GM18502 (cell line): ENCODE results near the gene TMEM132C.

ENCODE experiments used
- ATAC-seq: cut with Tn5 transposase; IDR thresholded peaks from one replicate; pipeline ENCODE4 v1.9.1; 2021; ENCODE audit warnings: mild to moderate bottlenecking; ENCODE audit not compliant: unreplicated experiment, poor library complexity

The TMEM132C gene

GRCh38 chr12:128286970-128287369, 20.0 kb downstream of the TMEM132C start:
- ATAC-seq = no peak

DNA sequence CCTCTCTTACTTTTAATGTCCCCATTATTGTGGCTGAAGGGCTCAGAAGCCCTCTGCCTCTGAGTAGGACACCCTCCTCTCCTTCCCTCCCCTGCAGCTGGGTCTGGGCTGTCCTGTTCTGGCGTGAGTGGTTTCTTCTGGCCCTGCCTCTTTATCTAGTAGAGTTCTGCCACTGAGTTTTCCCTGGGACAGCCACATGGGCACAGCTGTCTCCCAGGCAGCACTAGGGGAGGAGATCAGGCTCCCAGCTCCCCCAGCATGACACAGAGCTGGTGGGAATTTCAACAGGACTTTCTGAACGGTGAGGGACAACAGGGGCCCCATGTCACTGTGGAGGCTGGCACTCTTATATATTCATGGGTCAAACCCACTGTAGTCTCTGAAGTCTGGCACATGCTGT, 21.4 kb downstream of the TMEM132C start:
- ATAC-seq = no peak

GRCh38 chr12:128288896-128289295, 21.9 kb downstream of the TMEM132C start:
- no peak for ATAC-seq

DNA sequence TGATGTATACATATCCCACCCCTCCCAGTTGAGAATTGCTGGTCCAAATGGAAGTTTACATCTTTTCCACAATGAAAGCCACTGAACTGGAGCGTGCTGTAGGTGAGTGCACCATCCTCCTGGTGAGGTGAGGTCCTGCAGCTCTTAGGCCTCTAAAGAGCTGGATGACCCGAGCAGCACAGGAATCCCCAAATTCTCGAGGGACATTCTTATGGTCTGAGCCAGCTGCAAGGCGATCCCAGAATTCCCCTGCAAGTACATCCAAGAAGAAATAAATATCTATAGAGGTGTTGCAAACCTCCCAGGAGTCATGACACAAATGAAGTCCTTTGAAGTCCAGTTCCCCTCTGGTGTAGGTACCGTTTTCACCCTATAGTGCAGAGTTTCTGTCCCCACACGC, 24.0 kb downstream of the TMEM132C start:
- ATAC-seq = no peak

GRCh38 chr12:128298091-128298748, 31.2 kb downstream of the TMEM132C start:
- ATAC-seq = no peak

- no peak for ATAC-seq
Observed at GRCh38 chr12:128305336-128305892, 38.4 kb downstream of the TMEM132C start.

- no peak for ATAC-seq
Observed at GRCh38 chr12:128307791-128308190, 40.8 kb downstream of the TMEM132C start.

DNA sequence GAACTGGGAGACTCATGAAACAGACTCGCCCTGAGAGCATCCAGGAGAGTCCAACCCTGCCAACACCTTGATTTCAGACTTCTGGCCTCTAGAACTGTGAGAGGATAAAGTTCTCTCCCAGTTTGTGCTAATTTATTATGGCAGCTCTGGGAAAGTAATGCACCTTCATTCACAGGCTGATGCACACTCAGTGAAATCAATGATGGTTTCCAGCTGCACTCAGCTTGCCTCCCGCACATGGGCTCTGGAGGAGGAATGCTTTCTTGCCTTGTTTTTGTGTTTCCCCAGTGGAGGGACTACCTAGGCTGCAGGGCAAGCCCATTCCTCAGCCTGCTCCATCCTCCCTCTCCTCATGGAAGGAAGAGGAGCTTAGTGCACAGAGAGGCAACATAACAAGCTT, 45.7 kb downstream of the TMEM132C start:
- ATAC-seq = no peak

- ATAC-seq = no peak
Observed at GRCh38 chr12:128313931-128314330, 47.0 kb downstream of the TMEM132C start.

GRCh38 chr12:128314611-128315010, 47.6 kb downstream of the TMEM132C start:
- ATAC-seq = no peak

- ATAC-seq = no peak
Observed at GRCh38 chr12:128316078-128316477, 49.1 kb downstream of the TMEM132C start.

DNA sequence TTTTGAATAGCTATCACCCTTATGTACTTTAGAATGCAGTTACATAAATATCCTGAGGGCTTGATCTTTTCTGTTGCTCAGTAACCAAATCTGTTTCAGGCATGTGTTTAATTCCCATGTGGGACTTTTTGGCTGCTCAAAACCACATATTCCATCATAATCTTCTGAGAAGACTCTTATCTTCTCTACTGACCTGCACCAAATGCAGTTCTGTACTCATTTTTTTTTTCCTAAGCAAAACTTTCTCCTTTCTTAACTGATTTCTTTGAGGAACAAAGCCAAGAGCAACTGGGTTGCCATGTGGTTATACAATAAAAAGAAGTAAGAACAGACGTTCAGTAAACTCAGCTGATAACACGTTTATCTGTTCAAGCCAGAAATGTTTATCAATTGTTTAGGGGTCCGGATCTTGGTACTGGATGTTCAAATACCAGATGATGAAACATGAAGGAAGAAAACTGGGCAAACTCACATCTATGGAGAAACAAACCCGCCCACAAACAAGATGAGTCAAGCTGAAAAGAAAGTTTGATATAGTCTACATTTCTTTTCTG, 50.1 kb downstream of the TMEM132C start:
- no peak for ATAC-seq

GRCh38 chr12:128318341-128318740, 51.4 kb downstream of the TMEM132C start:
- no peak for ATAC-seq

GRCh38 chr12:128318946-128319345, 52.0 kb downstream of the TMEM132C start:
- ATAC-seq = no peak

DNA sequence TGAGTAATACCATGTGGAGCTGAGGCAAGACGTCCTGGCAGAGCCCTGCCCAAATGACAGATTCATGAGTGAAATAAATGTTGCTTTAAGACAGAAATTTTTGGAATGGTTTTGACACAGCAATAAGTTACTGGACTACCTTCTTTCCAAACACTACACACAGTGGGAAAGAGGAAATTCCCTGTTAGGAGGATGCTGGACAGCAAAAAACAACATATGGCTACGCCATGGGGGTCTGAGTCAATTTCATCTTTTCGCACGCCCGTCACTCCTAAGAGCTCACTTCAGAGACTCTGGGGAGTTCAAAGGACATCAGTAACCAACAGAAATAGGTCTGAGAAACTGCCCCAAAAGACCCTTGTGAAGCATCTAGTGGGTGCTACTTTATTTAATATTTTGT, 55.4 kb downstream of the TMEM132C start:
- no peak for ATAC-seq

GRCh38 chr12:128323145-128323920, 56.4 kb downstream of the TMEM132C start:
- no peak for ATAC-seq

GRCh38 chr12:128325646-128326045, 58.7 kb downstream of the TMEM132C start:
- no peak for ATAC-seq

GRCh38 chr12:128326406-128326805, 59.4 kb downstream of the TMEM132C start:
- ATAC-seq = no peak

DNA sequence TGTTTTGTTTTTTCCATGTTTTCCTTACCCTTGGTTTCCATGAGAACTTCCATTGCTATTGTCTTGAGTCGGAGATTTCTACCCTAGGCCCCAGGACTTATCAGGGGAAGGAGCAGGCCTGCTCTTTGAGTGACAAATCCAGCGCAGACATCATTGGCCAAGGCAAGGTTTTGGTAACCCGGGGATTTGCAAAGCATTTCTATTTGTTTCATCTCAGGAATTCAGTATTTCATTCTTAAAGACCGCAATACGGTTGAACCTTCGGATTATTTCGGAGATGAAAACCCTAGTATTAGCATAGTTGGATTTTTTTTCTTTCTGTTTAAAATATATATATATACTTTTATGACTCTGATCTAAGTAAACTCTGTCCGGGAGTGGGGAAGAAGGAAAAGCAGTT, 62.0 kb downstream of the TMEM132C start:
- no peak for ATAC-seq

GRCh38 chr12:128336204-128337070, 69.5 kb downstream of the TMEM132C start:
- no peak for ATAC-seq

DNA sequence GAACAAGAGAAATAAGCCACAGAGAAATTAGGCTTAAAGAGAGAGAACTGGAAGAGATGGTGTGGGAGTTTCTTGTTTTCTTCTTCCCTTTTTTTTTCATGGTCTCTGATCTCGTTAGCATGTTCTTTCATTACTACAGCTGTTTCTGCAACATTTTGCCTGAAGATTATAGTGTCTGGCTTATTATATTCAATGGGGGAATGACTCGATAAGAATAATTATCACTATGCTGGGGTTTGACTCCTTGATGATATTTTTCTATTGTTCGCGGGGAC, 70.0 kb downstream of the TMEM132C start:
- no peak for ATAC-seq
